CD4-positive, alpha-beta memory T cell (primary cell): ENCODE results near the gene SLCO4C1. TPM values are rescaled to one million over a fixed set of nuclear protein-coding genes. Genes with fewer than 3 reads are reported as not detected.
A peak's percentile ranks its signal among the peaks of the same experiment; 100 is the strongest.

Experiments
- CTCF ChIA-PET: fragments of 350-600 bp; sonication (Branson Sonifier 250); formaldehyde crosslinking; loops from one replicate; lab custom pipeline; 2021; ENCODE audit warnings: inconsistent platforms; ENCODE audit not compliant: partially characterized antibody; lab: Charles Lee
- POLR2A ChIA-PET: fragments of 350-600 bp; sonication (Branson Sonifier 250); formaldehyde crosslinking; loops from one replicate; lab custom pipeline; 2021; ENCODE audit not compliant: partially characterized antibody; lab: Charles Lee
- DNase-seq, 5 donors: peaks; one replicate each; pipeline versions ENCODE4 v3.0.0 to v3.0.0-alpha.2; 2020 to 2022; ENCODE audit warnings: mixed read lengths in 1 of 5
- H3K27ac ChIP-seq: one replicate; pipeline ENCODE4 v1.7.0; 2013; ENCODE audit warnings: low read depth, low read length
- H3K27me3 ChIP-seq: 2 replicates; pipeline ENCODE4 v1.7.0; 2013; ENCODE audit warnings: mild to moderate bottlenecking, low read length, moderate library complexity; ENCODE audit not compliant: insufficient read depth
- H3K36me3 ChIP-seq: 2 replicates; pipeline ENCODE4 v1.7.0; 2013; ENCODE audit warnings: mild to moderate bottlenecking, low read length, moderate library complexity; ENCODE audit not compliant: insufficient read depth
- H3K4me1 ChIP-seq: 2 replicates; pipeline ENCODE4 v1.7.0; 2013; ENCODE audit warnings: mild to moderate bottlenecking, low read length, moderate library complexity; ENCODE audit not compliant: insufficient read depth
- H3K4me3 ChIP-seq, 2 donors: one replicate each; pipeline ENCODE4 v1.7.0; 2013; ENCODE audit warnings: low read length in 2 of 2, mild to moderate bottlenecking in 1 of 2
- H3K9me3 ChIP-seq, 2 donors: one replicate each; pipeline ENCODE4 v1.7.0; 2013; ENCODE audit warnings: low read length in 2 of 2, control low read depth in 1 of 2; ENCODE audit not compliant: control insufficient read depth in 1 of 2
- H3K27ac Mint-ChIP-seq, 7 donors: one replicate each; pipeline ENCODE4 v1.8.0; 2020 to 2021; ENCODE audit warnings: mixed read lengths in 7 of 7, mild to moderate bottlenecking in 6 of 7, inconsistent platforms in 3 of 7, moderate library complexity in 3 of 7
- H3K27me3 Mint-ChIP-seq, 2 donors: one replicate each; pipeline ENCODE4 v1.8.0; 2020 to 2021; ENCODE audit warnings: mixed read lengths in 2 of 2
- H3K36me3 Mint-ChIP-seq, 2 donors: one replicate each; pipeline ENCODE4 v1.8.0; 2020 to 2021; ENCODE audit warnings: mixed read lengths in 2 of 2, inconsistent platforms in 1 of 2, mild to moderate bottlenecking in 1 of 2
- H3K4me1 Mint-ChIP-seq, 4 donors: one replicate each; pipeline ENCODE4 v1.8.0; 2020 to 2021; ENCODE audit warnings: mixed read lengths in 4 of 4, mild to moderate bottlenecking in 1 of 4
- H3K4me3 Mint-ChIP-seq, 8 donors: one replicate each; pipeline ENCODE4 v1.8.0; 2020 to 2021; ENCODE audit warnings: mixed read lengths in 8 of 8, mild to moderate bottlenecking in 7 of 8, moderate library complexity in 6 of 8, inconsistent platforms in 3 of 8
- H3K9me3 Mint-ChIP-seq, 8 donors: one replicate each; pipeline ENCODE4 v1.8.0; 2020 to 2021; ENCODE audit warnings: mixed read lengths in 8 of 8, mild to moderate bottlenecking in 5 of 8, inconsistent platforms in 3 of 8, moderate library complexity in 1 of 8
- intact Hi-C: fragments of 100-400 bp; cut with micrococcal nuclease; formaldehyde crosslinking; loops from one replicate; pipeline ENCODE4 v1.15.1; 2023
- polyA plus RNA-seq, 2 donors: library from polyadenylated mRNA; unstranded; fragments of 300-500 nt; fragmentation: Illumina TruSeq; gene quantifications; one replicate each; pipeline ENCODE4 v1.2.3, GENCODE V29; 2021
- total RNA-seq, 2 experiments: library from RNA; stranded (reverse); gene quantifications; one replicate each; pipeline ENCODE4 v1.2.3, GENCODE V29; 2021

The SLCO4C1 gene
- total and polyA plus RNA-seq, 4 experiments from 2014 or later = 0.09 to 0.30 (median 0.23) TPM

DNA sequence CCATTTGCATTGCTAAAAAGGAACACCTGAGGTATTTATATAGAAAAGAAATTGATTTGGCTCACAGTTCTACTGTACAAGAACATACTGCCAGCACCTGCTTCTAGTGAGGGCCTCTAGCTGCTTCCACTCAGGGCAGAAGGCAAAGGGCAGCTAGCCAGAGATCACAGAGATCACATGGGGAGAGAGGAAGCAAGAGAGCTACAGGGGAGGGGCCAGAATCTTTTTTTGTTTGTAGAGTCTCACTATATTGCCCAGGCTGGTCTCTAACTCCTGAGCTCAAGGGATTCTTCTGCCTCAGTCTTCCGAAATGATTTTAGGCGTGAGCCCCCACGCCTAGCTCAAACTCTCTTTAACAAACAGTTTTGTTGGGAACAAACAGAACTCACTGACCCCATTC, 6.1 kb downstream of the SLCO4C1 start:
- Histone ChIP-seq H3K27ac (no peak overlapping the region), H3K27me3 (no peaks in the 10 kb centered on the region), H3K9me3 (no peaks in the 10 kb centered on the region), H3K4me3 (no peak overlapping the region), H3K36me3 (no peaks in the 10 kb centered on the region), H3K4me1 (peaks cover 2% of the 10 kb centered on the region)
- Mint-ChIP-seq H3K4me1 (peaks cover 3 to 7% (median 4%) of the 10 kb centered on the region in 4 donors), H3K27me3 (peaks cover 0 to 2% of the 10 kb centered on the region in 2 donors), H3K9me3 (no peaks in the 10 kb centered on the region), H3K4me3 (no peak overlapping the region), H3K27ac (no peak overlapping the region), H3K36me3 (no peaks in the 10 kb centered on the region)
- ChIA-PET CTCF (no interaction called here), POLR2A (no interaction called here)
- DNase-seq = no peak
- intact Hi-C loops = no loop called here

DNA sequence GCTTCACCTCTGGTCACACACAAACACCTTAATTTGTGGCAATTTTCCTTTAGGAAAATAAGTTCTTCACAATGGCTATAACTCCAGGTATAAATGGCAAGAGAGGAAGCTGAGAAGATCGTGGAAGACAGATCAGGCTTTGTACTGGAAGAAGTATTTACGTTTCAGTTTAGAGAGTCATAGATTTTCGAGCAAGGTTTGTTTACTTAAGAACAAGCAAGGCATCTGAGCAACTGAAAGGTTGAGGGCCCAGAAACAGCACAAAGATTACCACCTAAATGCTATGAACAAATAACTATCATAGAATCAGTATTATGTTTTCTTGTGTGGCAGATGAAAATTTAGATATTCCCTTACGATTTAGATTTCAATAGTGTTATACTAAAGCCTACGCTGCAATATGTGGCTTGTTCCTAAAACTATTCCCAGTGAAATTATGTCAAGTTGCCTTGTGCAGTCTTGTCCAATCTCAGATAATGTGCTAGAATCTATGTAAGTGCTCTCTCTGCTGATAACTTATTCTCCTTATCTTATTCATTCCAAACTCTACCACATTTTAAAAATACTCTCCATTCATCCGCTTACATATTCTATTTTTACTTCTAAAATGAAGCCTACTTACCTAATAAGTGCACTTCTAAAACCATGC, 6.7 kb downstream of the SLCO4C1 start:
- Mint-ChIP-seq H3K4me3 (no peak overlapping the region), H3K4me1 (peaks cover 0 to under 1% (median under 1%) of the 10 kb centered on the region in 4 donors), H3K27me3 (no peaks in the 10 kb centered on the region), H3K9me3 (no peaks in the 10 kb centered on the region), H3K27ac (no peak overlapping the region), H3K36me3 (no peaks in the 10 kb centered on the region)
- no peaks in the 10 kb centered on the region for H3K9me3 ChIP-seq
- no peak for DNase-seq
- H3K27me3 ChIP-seq = no peaks in the 10 kb centered on the region
- H3K4me3 ChIP-seq = no peak overlapping the region
- H3K36me3 ChIP-seq = no peaks in the 10 kb centered on the region
- ChIA-PET CTCF (interaction anchor here (1.5 kb wide), 1 partner anchor 15 kb away, joined by 3 read pairs; no protein-coding TSS in a partner anchor), POLR2A (no interaction called here)
- no peak overlapping the region for H3K27ac ChIP-seq
- intact Hi-C loops = no loop called here
- no peaks in the 10 kb centered on the region for H3K4me1 ChIP-seq

DNA sequence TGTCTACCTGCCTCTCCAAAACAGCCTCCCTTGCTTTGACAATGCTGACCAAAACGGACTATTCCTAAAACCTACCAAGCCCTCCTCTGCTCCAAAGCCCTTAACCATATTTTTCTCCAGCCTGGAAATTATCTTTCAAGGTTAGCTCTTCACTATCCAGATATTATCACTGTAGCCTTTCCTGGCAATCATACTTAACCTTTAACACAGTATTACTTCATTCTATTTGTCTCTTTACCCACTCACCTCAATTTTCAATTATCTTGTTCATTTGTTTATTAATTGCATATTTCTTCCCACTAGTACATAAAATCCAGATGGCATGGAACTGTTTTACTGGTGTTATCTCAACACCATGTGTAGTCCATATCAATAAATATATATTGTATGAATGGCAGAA, 7.5 kb downstream of the SLCO4C1 start:
- Mint-ChIP-seq H3K4me3 (no peak overlapping the region), H3K36me3 (no peaks in the 10 kb centered on the region), H3K9me3 (no peaks in the 10 kb centered on the region), H3K4me1 (no peaks in the 10 kb centered on the region), H3K27ac (no peak overlapping the region), H3K27me3 (no peaks in the 10 kb centered on the region)
- ChIA-PET POLR2A (no interaction called here), CTCF (interaction anchor here (1.5 kb wide), 1 partner anchor 16 kb away, joined by 3 read pairs; no protein-coding TSS in a partner anchor)
- Histone ChIP-seq H3K36me3 (no peaks in the 10 kb centered on the region), H3K9me3 (no peaks in the 10 kb centered on the region), H3K4me1 (no peaks in the 10 kb centered on the region), H3K27ac (no peak overlapping the region), H3K4me3 (no peak overlapping the region), H3K27me3 (no peaks in the 10 kb centered on the region)
- intact Hi-C loops = no loop called here
- DNase-seq = no peak

DNA sequence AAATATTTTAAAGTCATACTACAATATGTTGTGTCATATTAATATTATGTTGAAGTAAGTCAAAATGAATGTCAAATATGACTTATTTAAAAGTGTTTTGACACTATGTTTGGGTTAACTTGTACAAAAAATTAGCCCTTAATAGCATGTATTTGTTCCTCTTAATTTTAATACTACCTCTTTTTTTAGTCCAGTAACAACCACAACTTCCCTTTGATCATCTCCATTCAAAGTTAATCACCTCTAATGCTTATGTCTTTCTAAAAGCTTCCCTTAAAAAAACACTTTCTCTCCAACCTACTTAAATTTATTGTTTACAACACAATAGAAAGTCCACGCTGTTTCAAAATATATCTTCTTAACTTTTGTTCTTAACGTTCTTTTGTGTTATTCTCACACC, 9.6 kb downstream of the SLCO4C1 start:
- Mint-ChIP-seq H3K36me3 (no peaks in the 10 kb centered on the region), H3K27me3 (no peaks in the 10 kb centered on the region), H3K4me3 (no peak overlapping the region), H3K9me3 (no peaks in the 10 kb centered on the region), H3K4me1 (peaks cover 0 to 6% (median 3%) of the 10 kb centered on the region in 4 donors), H3K27ac (no peak overlapping the region)
- Histone ChIP-seq H3K27me3 (no peaks in the 10 kb centered on the region), H3K4me3 (no peak overlapping the region), H3K4me1 (no peaks in the 10 kb centered on the region), H3K27ac (no peak overlapping the region), H3K9me3 (no peaks in the 10 kb centered on the region), H3K36me3 (no peaks in the 10 kb centered on the region)
- ChIA-PET CTCF (interaction anchor here (1.0 to 1.4 kb wide), 3 partner anchors 9 to 11 kb away, joined by 3 to 4 read pairs (median 4); no protein-coding TSS in a partner anchor), POLR2A (no interaction called here)
- no peak for DNase-seq
- intact Hi-C loops = no loop called here

DNA sequence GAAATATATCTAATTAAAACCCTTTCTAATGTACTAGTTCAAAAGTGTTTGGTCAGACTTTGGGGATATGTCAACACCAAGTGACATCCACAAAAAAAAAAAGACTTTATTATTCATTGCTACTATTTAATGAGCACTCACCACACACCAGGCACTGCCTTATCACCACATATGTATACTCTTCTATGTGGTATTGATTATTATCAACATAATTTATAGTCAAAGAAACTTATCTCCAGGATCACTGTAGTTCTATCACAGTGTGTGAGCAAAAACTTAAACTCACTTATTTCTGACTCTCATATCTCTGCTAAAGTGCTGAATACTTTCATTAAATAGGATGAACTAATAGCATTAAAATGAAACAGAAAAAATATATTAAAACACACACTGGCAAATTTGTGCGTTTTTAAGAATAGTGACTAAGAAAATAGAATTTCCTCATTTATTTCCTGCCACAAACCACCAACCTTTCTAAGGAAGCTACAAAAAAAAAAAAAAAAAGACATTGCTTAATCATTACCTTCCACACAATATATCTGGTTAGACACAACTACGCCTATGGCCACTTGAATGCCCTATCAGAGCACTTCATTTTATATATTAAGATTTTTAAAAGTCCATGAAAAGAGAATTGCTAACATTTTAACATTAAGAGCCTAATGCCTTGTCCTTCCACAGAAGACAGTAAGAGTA, 12.8 kb downstream of the SLCO4C1 start:
- no peak overlapping the region for H3K4me3 Mint-ChIP-seq
- H3K4me1 ChIP-seq = no peaks in the 10 kb centered on the region
- H3K4me1 Mint-ChIP-seq = peaks cover 0 to 6% (median 3%) of the 10 kb centered on the region in 4 donors
- no peaks in the 10 kb centered on the region for H3K27me3 ChIP-seq
- no peak overlapping the region for H3K27ac Mint-ChIP-seq
- no peaks in the 10 kb centered on the region for H3K36me3 ChIP-seq
- ChIA-PET POLR2A (no interaction called here), CTCF (interaction anchor here (0.8 kb wide), 1 partner anchor 12 kb away, joined by 3 read pairs; no protein-coding TSS in a partner anchor)
- H3K4me3 ChIP-seq = no peak overlapping the region
- DNase-seq = peak in 1 of 5 donors; percentile 14
- H3K9me3 Mint-ChIP-seq = no peaks in the 10 kb centered on the region
- H3K9me3 ChIP-seq = no peaks in the 10 kb centered on the region
- intact Hi-C loops = no loop called here
- H3K27me3 Mint-ChIP-seq = no peaks in the 10 kb centered on the region
- no peaks in the 10 kb centered on the region for H3K36me3 Mint-ChIP-seq
- no peak overlapping the region for H3K27ac ChIP-seq

DNA sequence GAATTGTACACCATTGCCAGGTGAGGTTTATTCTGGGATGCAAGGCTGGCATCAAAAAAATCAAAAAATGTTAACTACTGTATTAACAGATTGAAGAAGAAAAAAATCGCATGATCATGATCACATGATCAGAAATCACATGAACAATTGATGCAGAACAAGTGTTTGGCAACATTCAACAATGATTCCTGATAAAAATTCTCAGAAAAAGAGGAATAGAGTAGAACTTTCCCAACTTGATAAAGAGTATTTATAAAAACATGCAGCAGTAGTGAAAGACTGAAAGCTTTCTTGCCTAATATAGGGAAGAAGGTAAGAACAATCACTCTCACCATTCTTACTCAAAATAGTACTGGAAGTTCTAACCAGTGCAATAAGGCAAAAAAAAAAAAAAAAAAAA, 16.4 kb downstream of the SLCO4C1 start:
- Mint-ChIP-seq H3K36me3 (no peaks in the 10 kb centered on the region), H3K9me3 (no peaks in the 10 kb centered on the region), H3K4me1 (peaks cover 0 to 6% (median 3%) of the 10 kb centered on the region in 4 donors), H3K27me3 (peaks cover 0 to 2% of the 10 kb centered on the region in 2 donors), H3K4me3 (no peak overlapping the region), H3K27ac (no peak overlapping the region)
- Histone ChIP-seq H3K27me3 (no peaks in the 10 kb centered on the region), H3K4me3 (no peak overlapping the region), H3K9me3 (no peaks in the 10 kb centered on the region), H3K4me1 (no peaks in the 10 kb centered on the region), H3K27ac (no peak overlapping the region), H3K36me3 (no peaks in the 10 kb centered on the region)
- intact Hi-C loops = no loop called here
- no peak for DNase-seq
- ChIA-PET CTCF (no interaction called here), POLR2A (no interaction called here)

DNA sequence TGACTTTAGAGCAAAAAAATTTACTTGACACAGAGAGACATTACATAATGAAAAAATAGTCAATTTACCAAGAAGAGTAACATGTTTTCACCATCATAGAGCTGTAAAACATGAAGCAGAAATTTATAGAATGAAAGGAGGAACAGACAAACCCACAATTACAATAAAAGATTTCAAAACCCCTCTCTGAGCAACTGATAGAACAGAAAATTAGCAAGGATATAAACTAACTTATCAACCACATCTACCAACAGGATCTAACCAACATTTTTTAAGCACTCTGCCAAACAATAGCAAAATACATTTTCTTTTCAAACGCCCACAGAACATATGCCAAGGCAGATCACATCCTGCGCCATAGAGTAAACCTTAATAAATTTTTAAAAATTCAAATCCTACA, 17.9 kb downstream of the SLCO4C1 start:
- intact Hi-C loops = no loop called here
- Mint-ChIP-seq H3K27ac (no peak overlapping the region), H3K4me3 (no peak overlapping the region), H3K36me3 (no peaks in the 10 kb centered on the region), H3K4me1 (peaks cover 0 to 2% (median 1%) of the 10 kb centered on the region in 4 donors), H3K9me3 (no peaks in the 10 kb centered on the region), H3K27me3 (peaks cover 0 to 2% of the 10 kb centered on the region in 2 donors)
- Histone ChIP-seq H3K4me3 (no peak overlapping the region), H3K27me3 (no peaks in the 10 kb centered on the region), H3K9me3 (no peaks in the 10 kb centered on the region), H3K27ac (no peak overlapping the region), H3K4me1 (no peaks in the 10 kb centered on the region), H3K36me3 (no peaks in the 10 kb centered on the region)
- no peak for DNase-seq
- ChIA-PET POLR2A (no interaction called here), CTCF (no interaction called here)
